SU-DHL-6 (cell line): ENCODE data around the gene LIN52.

ENCODE experiments used
- CTCF ChIP-seq: fragments of 200-600 bp; sonication (generic); IDR thresholded peaks from one replicate; pipeline ENCODE4 v1.5.1; 2017; ENCODE audit warnings: antibody characterized with exemption, mild to moderate bottlenecking, low read length, moderate library complexity; ENCODE audit not compliant: insufficient read depth, poor library complexity, severe bottlenecking
- EZH2phosphoT487 ChIP-seq: fragments of 200-600 bp; sonication (generic), shearing (Covaris generic); conservative IDR thresholded peaks from 2 replicates; pipeline ENCODE4 v1.6.1; 2018; ENCODE audit warnings: mild to moderate bottlenecking, antibody characterized with exemption, low read length, moderate library complexity, mixed read lengths

- TF ChIP-seq CTCF = no peak
- TF ChIP-seq EZH2phosphoT487 = no peak
Measured at GRCh38 chr14:74155287-74155686, 70.5 kb downstream of the LIN52 start.
